Liver (tissue), 9 donors: Measurements from ENCODE around the gene SASH1. TPM values are rescaled to one million over a fixed set of nuclear protein-coding genes. Genes with fewer than 3 reads are reported as not detected.
A peak's percentile ranks its signal among the peaks of the same experiment; 100 is the strongest.

Experiments used
- DNase-seq: peaks from one replicate; pipeline ENCODE4 v3.0.0-alpha.2; 2017; ENCODE audit warnings: low spot score
- H3K27ac ChIP-seq, 2 donors: one replicate each; pipeline ENCODE4 v1.7.0; 2013; ENCODE audit warnings: inconsistent platforms in 2 of 2, low read length in 2 of 2, control low read depth in 1 of 2, low read depth in 1 of 2, mild to moderate bottlenecking in 1 of 2
- H3K27me3 ChIP-seq, 4 donors: one replicate each; pipeline versions ENCODE4 v1.6.1 to v1.7.0; 2013; ENCODE audit warnings: low read length in 3 of 4, inconsistent platforms in 1 of 4, mild to moderate bottlenecking in 1 of 4, moderate library complexity in 1 of 4; ENCODE audit not compliant: control insufficient read depth in 4 of 4, insufficient read depth in 4 of 4
- H3K36me3 ChIP-seq, 4 donors: one replicate each; pipeline versions ENCODE4 v1.6.1 to v1.7.0; 2013; ENCODE audit warnings: low read length in 3 of 4, mild to moderate bottlenecking in 3 of 4, low read depth in 1 of 4, moderate library complexity in 1 of 4; ENCODE audit not compliant: control insufficient read depth in 4 of 4, insufficient read depth in 3 of 4
- H3K4me1 ChIP-seq, 4 donors: one replicate each; pipeline versions ENCODE4 v1.6.1 to v1.7.0; 2013; ENCODE audit warnings: low read length in 3 of 4, mild to moderate bottlenecking in 3 of 4, moderate library complexity in 1 of 4; ENCODE audit not compliant: control insufficient read depth in 4 of 4, insufficient read depth in 4 of 4
- H3K4me3 ChIP-seq, 3 donors: one replicate each; pipeline versions ENCODE4 v1.6.1 to v1.7.0; 2013; ENCODE audit warnings: low read length in 3 of 3, control low read depth in 1 of 3, low read depth in 1 of 3, mild to moderate bottlenecking in 1 of 3
- H3K9ac ChIP-seq, 2 donors: one replicate each; pipeline ENCODE4 v1.7.0; 2013; ENCODE audit warnings: low read length in 2 of 2, mild to moderate bottlenecking in 2 of 2, moderate library complexity in 2 of 2, control low read depth in 1 of 2, low read depth in 1 of 2
- H3K9me3 ChIP-seq, 4 donors: one replicate each; pipeline versions ENCODE4 v1.6.1 to v1.7.0; 2013; ENCODE audit warnings: low read length in 3 of 4; ENCODE audit not compliant: control insufficient read depth in 4 of 4
- EGR1 ChIP-seq, 2 donors: IDR thresholded peaks; 2 replicates each; pipeline ENCODE4 v1.6.1; 2016 to 2018; ENCODE audit warnings: antibody characterized with exemption in 2 of 2, low read depth in 2 of 2
- FOXA1 ChIP-seq: IDR thresholded peaks from 2 replicates; pipeline ENCODE4 v1.6.1; 2016; ENCODE audit warnings: antibody characterized with exemption
- FOXA2 ChIP-seq: IDR thresholded peaks from 2 replicates; pipeline ENCODE4 v1.6.1; 2016; ENCODE audit warnings: antibody characterized with exemption
- GABPA ChIP-seq, 2 donors: IDR thresholded peaks in 1 of 2; conservative IDR thresholded peaks in 1 of 2; 2 replicates each; pipeline ENCODE4 v1.6.1; 2016; ENCODE audit warnings: antibody characterized with exemption in 2 of 2, mild to moderate bottlenecking in 1 of 2, moderate library complexity in 1 of 2
- NR2F2 ChIP-seq: IDR thresholded peaks from 2 replicates; pipeline ENCODE4 v1.6.1; 2016; ENCODE audit warnings: antibody characterized with exemption
- RAD21 ChIP-seq, 2 donors: IDR thresholded peaks; 2 replicates each; pipeline ENCODE4 v1.6.1; 2016; ENCODE audit warnings: antibody characterized with exemption in 2 of 2, mild to moderate bottlenecking in 2 of 2
- RXRA ChIP-seq, 2 donors: IDR thresholded peaks; 2 replicates each; pipeline ENCODE4 v1.6.1; 2017 to 2018; ENCODE audit warnings: antibody characterized with exemption in 2 of 2, mild to moderate bottlenecking in 1 of 2
- SP1 ChIP-seq: IDR thresholded peaks from 2 replicates; pipeline ENCODE4 v1.6.1; 2018; ENCODE audit warnings: antibody characterized with exemption, mild to moderate bottlenecking
- TAF1 ChIP-seq: conservative IDR thresholded peaks from 2 replicates; pipeline ENCODE4 v1.6.1; 2016; ENCODE audit warnings: antibody characterized with exemption, mild to moderate bottlenecking
- WGBS: extraction: QIAGEN DNeasy Blood & Tissue Kit; methylation state at CpG from one replicate; pipeline ENCODE4 v1.1.7; 2013; 5-methylcytosine and 5-hydroxymethylcytosine counted together
- polyA plus RNA-seq, 2 donors: library from polyadenylated mRNA; stranded (reverse) in 1 of 2; unstranded in 1 of 2; fragments of 200-250 nt in 1 of 2; fragments of >200 nt in 1 of 2; fragmentation: Nextera tagmentation in 1 of 2; extraction: Ambion mirVana in 1 of 2; gene quantifications; one replicate each; pipeline versions ENCODE4 v1.2.1 to v1.2.3, GENCODE V29; 2013 to 2015
- total RNA-seq, 2 donors: library from RNA; depleted of rRNA; stranded (reverse); fragments of >200 nt; gene quantifications; one replicate each; pipeline ENCODE4 v1.2.3, GENCODE V29; 2014
- TF ChIP-seq, protein P1 (sequence below): IDR thresholded peaks from 2 replicates; pipeline ENCODE4 v1.6.1; 2016; ENCODE audit warnings: antibody characterized with exemption
- TF ChIP-seq, protein P2 (sequence below): IDR thresholded peaks from 2 replicates; pipeline ENCODE4 v1.6.1; 2016; ENCODE audit warnings: antibody characterized with exemption
- TF ChIP-seq, protein P3 (sequence below): IDR thresholded peaks from 2 replicates; pipeline ENCODE4 v1.6.1; 2016; ENCODE audit warnings: antibody characterized with exemption
- donor health status: healthy.
- donor health status: healthy.
- donor health status: healthy.
- donor health status: healthy.
- donor health status: healthy.

The SASH1 gene
- total and polyA plus RNA-seq, 4 donors: 3.5 to 16.4 (median 7.6) TPM

DNA sequence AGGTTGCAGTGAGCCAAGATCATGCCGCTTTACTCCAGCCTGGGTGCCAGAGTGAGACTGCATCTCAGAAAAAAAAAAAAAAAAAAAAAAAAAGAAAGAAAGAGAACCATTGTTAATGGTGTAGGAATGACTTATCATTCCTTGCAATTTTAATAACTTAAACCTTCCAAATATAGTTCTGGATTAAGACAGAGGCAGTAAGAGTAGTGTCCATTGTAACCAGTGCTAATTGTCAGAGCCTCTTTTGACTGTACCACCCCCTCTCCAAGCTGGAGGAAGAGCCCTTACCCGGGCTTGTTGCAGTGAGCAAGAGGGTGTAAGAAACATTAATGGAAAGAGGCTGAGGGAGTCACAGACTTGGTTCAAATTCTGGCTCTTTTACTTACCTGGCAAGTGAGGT lies 53.8 kb downstream of the SASH1 start:
- H3K27ac ChIP-seq: no peak overlapping the region
- H3K9me3 ChIP-seq: no peaks in the 10 kb centered on the region
- H3K4me1 ChIP-seq: peaks cover 0 to 3% (median 2%) of the 10 kb centered on the region in 4 donors
- H3K27me3 ChIP-seq: no peaks in the 10 kb centered on the region
- no peak for TF ChIP-seq NR2F2
- TF ChIP-seq EGR1 (IDR thresholded peaks at IDR 0.05; ENCODE audit: low read depth in 2 of 2): no peak
- TF ChIP-seq, protein P1, sequence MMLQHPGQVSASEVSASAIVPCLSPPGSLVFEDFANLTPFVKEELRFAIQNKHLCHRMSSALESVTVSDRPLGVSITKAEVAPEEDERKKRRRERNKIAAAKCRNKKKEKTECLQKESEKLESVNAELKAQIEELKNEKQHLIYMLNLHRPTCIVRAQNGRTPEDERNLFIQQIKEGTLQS: no peak
- TF ChIP-seq, protein P2, sequence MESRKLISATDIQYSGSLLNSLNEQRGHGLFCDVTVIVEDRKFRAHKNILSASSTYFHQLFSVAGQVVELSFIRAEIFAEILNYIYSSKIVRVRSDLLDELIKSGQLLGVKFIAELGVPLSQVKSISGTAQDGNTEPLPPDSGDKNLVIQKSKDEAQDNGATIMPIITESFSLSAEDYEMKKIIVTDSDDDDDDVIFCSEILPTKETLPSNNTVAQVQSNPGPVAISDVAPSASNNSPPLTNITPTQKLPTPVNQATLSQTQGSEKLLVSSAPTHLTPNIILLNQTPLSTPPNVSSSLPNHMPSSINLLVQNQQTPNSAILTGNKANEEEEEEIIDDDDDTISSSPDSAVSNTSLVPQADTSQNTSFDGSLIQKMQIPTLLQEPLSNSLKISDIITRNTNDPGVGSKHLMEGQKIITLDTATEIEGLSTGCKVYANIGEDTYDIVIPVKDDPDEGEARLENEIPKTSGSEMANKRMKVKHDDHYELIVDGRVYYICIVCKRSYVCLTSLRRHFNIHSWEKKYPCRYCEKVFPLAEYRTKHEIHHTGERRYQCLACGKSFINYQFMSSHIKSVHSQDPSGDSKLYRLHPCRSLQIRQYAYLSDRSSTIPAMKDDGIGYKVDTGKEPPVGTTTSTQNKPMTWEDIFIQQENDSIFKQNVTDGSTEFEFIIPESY: no peak
- TF ChIP-seq FOXA2: no peak
- TF ChIP-seq FOXA1: no peak
- TF ChIP-seq RXRA (IDR thresholded peaks at IDR 0.05): no peak
- no peak for TF ChIP-seq SP1
- TF ChIP-seq GABPA (IDR thresholded peaks at IDR 0.05 in 1 of 2, conservative IDR thresholded peaks at IDR 0.05 in 1 of 2): no peak
- TF ChIP-seq, protein P3, sequence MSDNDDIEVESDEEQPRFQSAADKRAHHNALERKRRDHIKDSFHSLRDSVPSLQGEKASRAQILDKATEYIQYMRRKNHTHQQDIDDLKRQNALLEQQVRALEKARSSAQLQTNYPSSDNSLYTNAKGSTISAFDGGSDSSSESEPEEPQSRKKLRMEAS: no peak
- no peak for TF ChIP-seq RAD21 (IDR thresholded peaks at IDR 0.05)
- TF ChIP-seq TAF1: no peak
- no peak overlapping the region for H3K4me3 ChIP-seq
- 87% methylated on average over 2 of the region's 2 CpGs for WGBS
- no peak overlapping the region for H3K9ac ChIP-seq
- H3K36me3 ChIP-seq: no peaks in the 10 kb centered on the region
- no peak for DNase-seq

DNA sequence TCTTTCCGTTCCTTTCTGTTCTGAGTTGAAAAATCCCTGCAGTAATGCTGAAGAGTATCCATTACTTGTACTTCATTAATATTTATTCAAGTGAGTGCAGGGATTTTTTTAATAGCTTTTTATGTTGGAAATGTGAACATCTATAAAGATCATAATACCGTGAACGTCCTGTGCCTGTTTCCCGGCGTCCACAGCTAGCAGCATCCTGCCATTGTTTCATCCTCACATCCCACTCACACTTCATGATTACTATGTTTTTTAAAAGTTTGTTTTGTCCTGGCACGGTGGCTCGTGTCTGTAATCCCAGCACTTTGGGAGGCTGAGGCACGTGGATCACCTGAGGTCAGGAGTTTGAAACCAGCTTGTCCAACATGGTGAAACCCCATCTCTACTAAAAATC lies 54.3 kb downstream of the SASH1 start:
- TF ChIP-seq, protein P3: no peak
- TF ChIP-seq GABPA (IDR thresholded peaks at IDR 0.05 in 1 of 2, conservative IDR thresholded peaks at IDR 0.05 in 1 of 2): no peak
- TF ChIP-seq FOXA1: no peak
- peak in 1 of 2 donors; percentile 7 for TF ChIP-seq RAD21 (IDR thresholded peaks at IDR 0.05)
- H3K9ac ChIP-seq: no peak overlapping the region
- WGBS: 78% methylated on average over 8 of the region's 8 CpGs
- H3K27me3 ChIP-seq: no peaks in the 10 kb centered on the region
- H3K4me1 ChIP-seq: peaks cover 0 to 3% (median 2%) of the 10 kb centered on the region in 4 donors
- no peaks in the 10 kb centered on the region for H3K36me3 ChIP-seq
- H3K27ac ChIP-seq: no peak overlapping the region
- H3K4me3 ChIP-seq: no peak overlapping the region
- DNase-seq: no peak
- no peaks in the 10 kb centered on the region for H3K9me3 ChIP-seq

DNA sequence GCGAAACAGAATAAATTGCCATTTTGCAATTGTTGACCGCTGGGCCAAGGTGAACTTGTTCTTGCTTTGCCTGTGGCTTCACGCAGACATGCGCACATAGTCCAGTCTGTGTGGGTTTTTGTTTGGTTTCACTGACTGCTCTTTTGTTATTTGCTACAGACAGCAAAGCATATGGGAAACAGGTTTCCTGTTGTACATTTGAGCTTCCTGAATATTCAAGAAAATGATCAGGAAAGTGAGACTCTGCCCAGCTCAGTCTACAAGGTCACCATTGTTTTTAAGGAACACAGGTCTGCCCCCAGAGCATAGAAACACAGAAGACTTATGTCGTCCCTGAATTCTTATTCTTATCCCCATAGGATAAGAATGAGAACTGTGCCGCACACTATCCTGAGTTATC lies 55.6 kb downstream of the SASH1 start:
- no peak for DNase-seq
- Histone ChIP-seq H3K27me3 (no peaks in the 10 kb centered on the region), H3K36me3 (no peaks in the 10 kb centered on the region), H3K9me3 (no peaks in the 10 kb centered on the region), H3K9ac (no peak overlapping the region), H3K4me1 (no peaks in the 10 kb centered on the region), H3K4me3 (no peak overlapping the region), H3K27ac (peak overlapping the region; percentile 1 to 44)
- WGBS: 84% methylated on average over 6 of the region's 6 CpGs
- TF ChIP-seq FOXA2 (no peak), NR2F2 (peak; percentile 59)
